ENCODE data around the gene PLSCR4. TPM values are rescaled to one million over a fixed set of nuclear protein-coding genes. Genes with fewer than 3 reads are reported as not detected.

Gene PLSCR4
- total and polyA plus RNA-seq, 9 of the 15 experiments (the other 6 are each of a cell fraction or from before 2014, with no cell fraction given), result 0.11 to 0.68 (median 0.21) TPM

DNA sequence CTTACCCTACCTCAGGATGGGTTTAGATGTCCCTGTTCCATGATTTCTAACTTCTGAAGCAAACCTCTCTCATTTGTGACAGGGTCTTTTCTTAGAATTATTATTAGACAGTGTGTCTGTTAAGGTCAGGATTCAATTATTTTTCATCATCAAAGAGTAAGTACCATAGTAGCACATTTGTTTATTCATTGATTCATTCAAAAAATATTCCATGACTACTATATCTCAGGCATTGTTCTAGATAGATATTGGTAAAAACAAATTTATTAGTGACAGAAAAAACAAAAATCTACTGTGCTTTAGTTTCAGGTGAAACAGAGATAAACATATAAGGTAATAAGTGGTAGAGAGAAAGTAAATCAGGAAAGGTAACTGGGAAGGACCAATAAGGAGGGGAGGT lies 86.4 kb downstream of the PLSCR4 start:
- H3K9ac ChIP-seq (ENCODE audit: insufficient read depth in 1 of 2, low read depth in 2 of 2, low read length in 2 of 2), result no peak overlapping the region
- ChIA-PET CTCF (ENCODE audit: low intra/inter-chr PET ratio) (no interaction called here), POLR2A (no interaction called here)
- no peak overlapping the region for H3K4me2 ChIP-seq (ENCODE audit: insufficient read depth, low read length)
- TF ChIP-seq ZBTB8A (IDR thresholded peaks at IDR 0.05; ENCODE audit: partially characterized antibody), result no peak
- TF ChIP-seq CBFA2T3 (IDR thresholded peaks at IDR 0.05), result no peak
- TF ChIP-seq NFYB (IDR thresholded peaks at IDR 0.05; ENCODE audit: extremely low read depth, insufficient read length), result no peak
- no peak for TF ChIP-seq ZNF146 (CRISPR knock-in tag; IDR thresholded peaks at IDR 0.05; ENCODE audit: unreplicated experiment)
- no peak for TF ChIP-seq ZNF57 (CRISPR knock-in tag; IDR thresholded peaks at IDR 0.05)
- no peak for TF ChIP-seq TAF15 (IDR thresholded peaks at IDR 0.05; ENCODE audit: low read depth, low read length)
- TF ChIP-seq, protein P1, sequence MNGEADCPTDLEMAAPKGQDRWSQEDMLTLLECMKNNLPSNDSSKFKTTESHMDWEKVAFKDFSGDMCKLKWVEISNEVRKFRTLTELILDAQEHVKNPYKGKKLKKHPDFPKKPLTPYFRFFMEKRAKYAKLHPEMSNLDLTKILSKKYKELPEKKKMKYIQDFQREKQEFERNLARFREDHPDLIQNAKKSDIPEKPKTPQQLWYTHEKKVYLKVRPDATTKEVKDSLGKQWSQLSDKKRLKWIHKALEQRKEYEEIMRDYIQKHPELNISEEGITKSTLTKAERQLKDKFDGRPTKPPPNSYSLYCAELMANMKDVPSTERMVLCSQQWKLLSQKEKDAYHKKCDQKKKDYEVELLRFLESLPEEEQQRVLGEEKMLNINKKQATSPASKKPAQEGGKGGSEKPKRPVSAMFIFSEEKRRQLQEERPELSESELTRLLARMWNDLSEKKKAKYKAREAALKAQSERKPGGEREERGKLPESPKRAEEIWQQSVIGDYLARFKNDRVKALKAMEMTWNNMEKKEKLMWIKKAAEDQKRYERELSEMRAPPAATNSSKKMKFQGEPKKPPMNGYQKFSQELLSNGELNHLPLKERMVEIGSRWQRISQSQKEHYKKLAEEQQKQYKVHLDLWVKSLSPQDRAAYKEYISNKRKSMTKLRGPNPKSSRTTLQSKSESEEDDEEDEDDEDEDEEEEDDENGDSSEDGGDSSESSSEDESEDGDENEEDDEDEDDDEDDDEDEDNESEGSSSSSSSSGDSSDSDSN (IDR thresholded peaks at IDR 0.05; ENCODE audit: borderline replicate concordance in 1 of 2, low read depth in 2 of 2, low read length in 2 of 2), result no peak
- TF ChIP-seq NUFIP1 (IDR thresholded peaks at IDR 0.05; ENCODE audit: partially characterized antibody), result no peak
- TF ChIP-seq BCOR (IDR thresholded peaks at IDR 0.05), result no peak
- no peak for TF ChIP-seq SMC3 (conservative IDR thresholded peaks at IDR 0.05; ENCODE audit: insufficient read depth, low read depth, low read length)
- TF ChIP-seq, protein P2, sequence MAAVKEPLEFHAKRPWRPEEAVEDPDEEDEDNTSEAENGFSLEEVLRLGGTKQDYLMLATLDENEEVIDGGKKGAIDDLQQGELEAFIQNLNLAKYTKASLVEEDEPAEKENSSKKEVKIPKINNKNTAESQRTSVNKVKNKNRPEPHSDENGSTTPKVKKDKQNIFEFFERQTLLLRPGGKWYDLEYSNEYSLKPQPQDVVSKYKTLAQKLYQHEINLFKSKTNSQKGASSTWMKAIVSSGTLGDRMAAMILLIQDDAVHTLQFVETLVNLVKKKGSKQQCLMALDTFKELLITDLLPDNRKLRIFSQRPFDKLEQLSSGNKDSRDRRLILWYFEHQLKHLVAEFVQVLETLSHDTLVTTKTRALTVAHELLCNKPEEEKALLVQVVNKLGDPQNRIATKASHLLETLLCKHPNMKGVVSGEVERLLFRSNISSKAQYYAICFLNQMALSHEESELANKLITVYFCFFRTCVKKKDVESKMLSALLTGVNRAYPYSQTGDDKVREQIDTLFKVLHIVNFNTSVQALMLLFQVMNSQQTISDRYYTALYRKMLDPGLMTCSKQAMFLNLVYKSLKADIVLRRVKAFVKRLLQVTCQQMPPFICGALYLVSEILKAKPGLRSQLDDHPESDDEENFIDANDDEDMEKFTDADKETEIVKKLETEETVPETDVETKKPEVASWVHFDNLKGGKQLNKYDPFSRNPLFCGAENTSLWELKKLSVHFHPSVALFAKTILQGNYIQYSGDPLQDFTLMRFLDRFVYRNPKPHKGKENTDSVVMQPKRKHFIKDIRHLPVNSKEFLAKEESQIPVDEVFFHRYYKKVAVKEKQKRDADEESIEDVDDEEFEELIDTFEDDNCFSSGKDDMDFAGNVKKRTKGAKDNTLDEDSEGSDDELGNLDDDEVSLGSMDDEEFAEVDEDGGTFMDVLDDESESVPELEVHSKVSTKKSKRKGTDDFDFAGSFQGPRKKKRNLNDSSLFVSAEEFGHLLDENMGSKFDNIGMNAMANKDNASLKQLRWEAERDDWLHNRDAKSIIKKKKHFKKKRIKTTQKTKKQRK (IDR thresholded peaks at IDR 0.05; ENCODE audit: borderline replicate concordance, low read depth, low read length), result no peak
- no peaks in the 10 kb centered on the region for H4K20me1 ChIP-seq (replicated peaks; ENCODE audit: control insufficient read depth, insufficient read depth, low read length)
- H3K4me1 ChIP-seq (replicated peaks in 1 of 2; ENCODE audit: control insufficient read depth in 2 of 2, insufficient read depth in 2 of 2, low read length in 2 of 2), result peaks cover 0 to 9% of the 10 kb centered on the region in 2 experiments; a peak in 2 of 5 replicates
- DNase-seq (ENCODE audit: extremely low read depth in 1 of 4, low spot score in 3 of 4), result no peak
- in situ Hi-C loops (cut with MboI) (no loop called here), intact Hi-C loops (cut with micrococcal nuclease) (no loop called here)
- no peak overlapping the region for H3K4me3 ChIP-seq
- BruUV-seq (replicated peaks), result no TSS peak
- no peak for FAIRE-seq
- peaks cover 2 to 17% of the 10 kb centered on the region in 2 experiments; a peak in 3 of 5 replicates for H3K27me3 ChIP-seq (ENCODE audit: control insufficient read depth in 2 of 2, insufficient read depth in 2 of 2, low read length in 2 of 2)
- no peak overlapping the region for H3K27ac ChIP-seq (ENCODE audit: extremely low read depth, low read depth, low read length)
- H2AFZ ChIP-seq (ENCODE audit: low read depth, low read length), result no peak overlapping the region
- no peaks in the 10 kb centered on the region for H3K36me3 ChIP-seq (ENCODE audit: control insufficient read depth, insufficient read depth, low read length)
- H3K9me3 ChIP-seq (replicated peaks; ENCODE audit: control insufficient read depth, insufficient read depth, low read depth, low read length), result no peaks in the 10 kb centered on the region
- no peak for ATAC-seq
- no peaks in the 10 kb centered on the region for H3K79me2 ChIP-seq (ENCODE audit: control insufficient read depth, insufficient read depth, low read length)
- no peaks in the 10 kb centered on the region for H3K9me1 ChIP-seq (ENCODE audit: control insufficient read depth, insufficient read depth, low read length)
